MCF 10A (cell line): ENCODE data around the gene HJV. TPM values are rescaled to one million over a fixed set of nuclear protein-coding genes. Genes with fewer than 3 reads are reported as not detected.

ENCODE experiments used
- BruUV-seq: library from RNA; stranded (reverse); fragments of 400-500 nt; replicated peaks from 2 replicates; lab custom pipeline; 2021; lab: Mats Ljungman, UMichigan
- CTCF ChIA-PET: fragments of 300-600 bp; sonication (Branson Sonifier 250); formaldehyde crosslinking; extraction: SDS; loops from one replicate; lab custom pipeline; 2021; ENCODE audit warnings: antibody characterized with exemption, inconsistent platforms; lab: Yijun Ruan, JAX
- POLR2A ChIA-PET: fragments of 300-600, 350-650 bp; sonication (Branson Sonifier 250); formaldehyde crosslinking; extraction: SDS; loops from one replicate; lab custom pipeline; 2020; ENCODE audit warnings: antibody characterized with exemption, inconsistent platforms; lab: Yijun Ruan, JAX
- DNase-seq: peaks from one replicate; pipeline ENCODE4 v3.0.0-alpha.2; 2018; ENCODE audit not compliant: unreplicated experiment
- H3K27ac Mint-ChIP-seq: one replicate; pipeline ENCODE4 v1.8.0; 2022; ENCODE audit warnings: mild to moderate bottlenecking, low read depth, mixed read lengths; ENCODE audit not compliant: unreplicated experiment
- H3K27me3 Mint-ChIP-seq: one replicate; pipeline ENCODE4 v1.8.0; 2022; ENCODE audit warnings: mixed read lengths; ENCODE audit not compliant: insufficient read depth, unreplicated experiment
- H3K36me3 Mint-ChIP-seq: one replicate; pipeline ENCODE4 v1.8.0; 2022; ENCODE audit warnings: mild to moderate bottlenecking, moderate library complexity, mixed read lengths; ENCODE audit not compliant: insufficient read depth, unreplicated experiment
- H3K4me1 Mint-ChIP-seq: one replicate; pipeline ENCODE4 v1.8.0; 2022; ENCODE audit warnings: mixed read lengths; ENCODE audit not compliant: insufficient read depth, unreplicated experiment
- H3K4me3 Mint-ChIP-seq: one replicate; pipeline ENCODE4 v1.8.0; 2022; ENCODE audit warnings: mild to moderate bottlenecking, moderate library complexity, mixed read lengths; ENCODE audit not compliant: unreplicated experiment
- H3K9me3 Mint-ChIP-seq: one replicate; pipeline ENCODE4 v1.8.0; 2022; ENCODE audit warnings: mixed read lengths; ENCODE audit not compliant: unreplicated experiment
- intact Hi-C: fragments of 100-400 bp; cut with micrococcal nuclease; formaldehyde crosslinking; loops from 2 replicates; pipeline ENCODE4 v1.14.1; 2022
- total RNA-seq: library from RNA; stranded (reverse); gene quantifications from 2 replicates; pipeline ENCODE4 v1.2.3, GENCODE V29; 2022
- TF ChIP-seq, protein P1 (sequence below): fragments of 200-600 bp; IDR thresholded peaks from one replicate; pipeline ENCODE4 v1.8.0; 2022; ENCODE audit warnings: antibody characterized with exemption, mild to moderate bottlenecking; ENCODE audit not compliant: unreplicated experiment

Gene HJV
- total RNA-seq, 1 experiment from 2014 or later: not detected

DNA sequence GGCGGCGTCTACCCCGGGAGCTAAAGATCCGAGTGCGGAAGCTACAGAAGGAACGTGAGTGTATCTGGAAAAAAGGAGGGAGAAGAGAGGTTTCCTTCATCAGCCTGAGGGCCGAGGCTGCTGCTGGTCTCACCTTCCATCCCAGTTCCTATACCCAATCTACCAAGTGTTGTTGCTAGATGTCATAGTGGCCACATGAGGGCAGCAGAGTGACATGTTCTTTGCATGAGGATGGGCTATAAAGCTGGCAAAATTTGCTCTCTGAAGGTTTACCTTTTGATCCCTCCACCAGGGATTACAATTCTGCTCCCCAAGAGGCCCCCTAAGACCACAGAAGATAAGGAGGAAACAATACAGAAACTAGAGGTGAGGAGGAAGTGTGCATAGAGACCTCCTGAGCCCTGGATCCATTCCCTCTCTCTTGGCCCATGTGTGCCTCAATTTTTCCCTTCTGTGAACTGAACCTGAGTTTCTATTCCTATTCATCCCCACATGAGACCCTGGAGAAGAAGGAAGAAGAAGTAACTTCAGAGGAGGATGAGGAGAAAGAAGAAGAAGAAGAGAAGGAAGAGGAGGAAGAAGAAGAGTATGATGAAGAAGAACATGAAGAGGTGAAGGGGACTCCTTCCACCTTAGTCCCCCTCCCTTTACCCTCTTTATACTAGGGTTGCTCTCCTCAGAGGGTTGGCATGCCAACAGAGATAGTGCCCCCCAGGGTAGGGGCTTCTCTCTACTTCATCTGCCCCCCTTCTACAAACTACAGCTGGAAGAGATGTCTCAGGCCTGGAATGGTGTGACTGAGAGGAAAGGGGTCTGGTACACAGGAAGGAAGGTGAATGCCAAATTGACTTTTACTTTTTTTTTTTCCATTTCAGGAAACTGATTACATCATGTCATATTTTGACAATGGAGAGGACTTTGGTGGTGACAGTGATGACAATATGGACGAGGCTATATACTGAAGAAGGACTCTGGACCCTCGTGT is 43.8 kb downstream of the HJV start:
- Mint-ChIP-seq H3K27me3 (no peaks in the 10 kb centered on the region), H3K36me3 (peaks cover 6% of the 10 kb centered on the region), H3K4me3 (peak overlapping the region; percentile 62), H3K27ac (no peak overlapping the region), H3K4me1 (no peaks in the 10 kb centered on the region), H3K9me3 (no peaks in the 10 kb centered on the region)
- intact Hi-C loops: loop anchor here (1.0 to 10.0 kb wide), 5 partner anchors 30 to 123 kb away; partner anchors contain the start of genes PIAS3 and RBM8A
- POLR2A ChIA-PET: interaction anchor here (0.7 to 24.2 kb wide), 13 partner anchors 12 to 118 kb away, joined by 3 to 1309 read pairs (median 16); partner anchors contain the start of genes ANKRD34A, LIX1L, PEX11B and PIAS3
- TF ChIP-seq, protein P1, sequence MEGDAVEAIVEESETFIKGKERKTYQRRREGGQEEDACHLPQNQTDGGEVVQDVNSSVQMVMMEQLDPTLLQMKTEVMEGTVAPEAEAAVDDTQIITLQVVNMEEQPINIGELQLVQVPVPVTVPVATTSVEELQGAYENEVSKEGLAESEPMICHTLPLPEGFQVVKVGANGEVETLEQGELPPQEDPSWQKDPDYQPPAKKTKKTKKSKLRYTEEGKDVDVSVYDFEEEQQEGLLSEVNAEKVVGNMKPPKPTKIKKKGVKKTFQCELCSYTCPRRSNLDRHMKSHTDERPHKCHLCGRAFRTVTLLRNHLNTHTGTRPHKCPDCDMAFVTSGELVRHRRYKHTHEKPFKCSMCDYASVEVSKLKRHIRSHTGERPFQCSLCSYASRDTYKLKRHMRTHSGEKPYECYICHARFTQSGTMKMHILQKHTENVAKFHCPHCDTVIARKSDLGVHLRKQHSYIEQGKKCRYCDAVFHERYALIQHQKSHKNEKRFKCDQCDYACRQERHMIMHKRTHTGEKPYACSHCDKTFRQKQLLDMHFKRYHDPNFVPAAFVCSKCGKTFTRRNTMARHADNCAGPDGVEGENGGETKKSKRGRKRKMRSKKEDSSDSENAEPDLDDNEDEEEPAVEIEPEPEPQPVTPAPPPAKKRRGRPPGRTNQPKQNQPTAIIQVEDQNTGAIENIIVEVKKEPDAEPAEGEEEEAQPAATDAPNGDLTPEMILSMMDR: peak; percentile 95
- BruUV-seq: no TSS peak
- DNase-seq: peak; percentile 93
- CTCF ChIA-PET: interaction anchor here (0.5 to 24.2 kb wide), 38 partner anchors 12 to 1852 kb away, joined by 3 to 773 read pairs (median 4); partner anchors contain the start of genes ANKRD34A, HJV, ITGA10 and LIX1L

- no peaks in the 10 kb centered on the region for H3K9me3 Mint-ChIP-seq
- BruUV-seq: no TSS peak
- H3K4me1 Mint-ChIP-seq: no peaks in the 10 kb centered on the region
- intact Hi-C loops: loop anchor here (1.0 to 10.0 kb wide), 4 partner anchors 30 to 122 kb away; partner anchors contain the start of gene PIAS3
- ChIA-PET POLR2A (interaction anchor here (0.5 to 24.2 kb wide), 10 partner anchors 12 to 143 kb away, joined by 3 to 1309 read pairs (median 18); partner anchors contain the start of genes ANKRD34A, LIX1L, PIAS3 and POLR3GL), CTCF (interaction anchor here (0.5 to 24.2 kb wide), 33 partner anchors 11 to 1853 kb away, joined by 3 to 773 read pairs (median 4); partner anchors contain the start of genes ANKRD34A, HJV, LIX1L and NUDT17)
- no peak overlapping the region for H3K27ac Mint-ChIP-seq
- TF ChIP-seq, protein P1: no peak
- no peak for DNase-seq
- no peaks in the 10 kb centered on the region for H3K27me3 Mint-ChIP-seq
- H3K36me3 Mint-ChIP-seq: peaks cover 6% of the 10 kb centered on the region
- H3K4me3 Mint-ChIP-seq: no peak overlapping the region
Measured at GRCh38 chr1:145977016-145977415, 44.5 kb downstream of the HJV start.

DNA sequence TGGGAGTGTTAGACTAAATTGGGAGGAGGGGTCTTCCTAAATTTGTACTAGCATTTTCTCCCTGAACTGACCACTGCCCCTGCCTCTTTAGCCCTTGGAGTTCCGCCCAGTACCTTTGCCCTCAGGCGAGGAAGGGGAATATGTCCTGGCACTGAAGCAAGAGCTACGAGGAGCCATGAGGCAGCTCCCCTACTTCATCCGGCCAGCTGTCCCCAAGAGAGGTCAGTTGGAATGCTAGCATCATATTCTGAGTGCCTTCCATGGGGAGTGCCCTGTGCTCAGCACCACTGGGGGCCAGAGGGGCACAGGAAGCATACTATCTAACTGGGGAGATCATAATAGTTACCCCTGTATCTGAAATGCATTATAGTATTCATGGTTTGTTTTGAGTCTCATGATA is 46.3 kb downstream of the HJV start:
- no peaks in the 10 kb centered on the region for H3K27me3 Mint-ChIP-seq
- TF ChIP-seq, protein P1: no peak
- no TSS peak for BruUV-seq
- CTCF ChIA-PET: interaction anchor here (3.0 to 24.2 kb wide), 2 partner anchors 37 to 57 kb away, joined by 21 to 773 read pairs; partner anchors contain the start of gene HJV
- no peaks in the 10 kb centered on the region for H3K4me1 Mint-ChIP-seq
- no peak for DNase-seq
- POLR2A ChIA-PET: interaction anchor here (0.7 to 24.2 kb wide), 2 partner anchors 26 to 83 kb away, joined by 3 to 1309 read pairs; partner anchors contain the start of gene TXNIP
- peaks cover 6% of the 10 kb centered on the region for H3K36me3 Mint-ChIP-seq
- no peak overlapping the region for H3K27ac Mint-ChIP-seq
- H3K9me3 Mint-ChIP-seq: no peaks in the 10 kb centered on the region
- no peak overlapping the region for H3K4me3 Mint-ChIP-seq
- intact Hi-C loops: loop anchor here (10.0 kb wide), 1 partner anchor 120 kb away; the partner anchor contains the start of gene PIAS3
